GM12873 (cell line): Measurements from ENCODE around the gene TCF7L2.

ENCODE experiments used
- TF ChIP-seq, protein P1 (sequence below): IDR thresholded peaks from 2 replicates; pipeline ENCODE4 v1.5.1; 2012; ENCODE audit warnings: low read depth, mild to moderate bottlenecking, moderate library complexity, low read length, control low read depth; ENCODE audit not compliant: insufficient read depth; ENCODE audit errors: missing control alignments

Gene TCF7L2

DNA sequence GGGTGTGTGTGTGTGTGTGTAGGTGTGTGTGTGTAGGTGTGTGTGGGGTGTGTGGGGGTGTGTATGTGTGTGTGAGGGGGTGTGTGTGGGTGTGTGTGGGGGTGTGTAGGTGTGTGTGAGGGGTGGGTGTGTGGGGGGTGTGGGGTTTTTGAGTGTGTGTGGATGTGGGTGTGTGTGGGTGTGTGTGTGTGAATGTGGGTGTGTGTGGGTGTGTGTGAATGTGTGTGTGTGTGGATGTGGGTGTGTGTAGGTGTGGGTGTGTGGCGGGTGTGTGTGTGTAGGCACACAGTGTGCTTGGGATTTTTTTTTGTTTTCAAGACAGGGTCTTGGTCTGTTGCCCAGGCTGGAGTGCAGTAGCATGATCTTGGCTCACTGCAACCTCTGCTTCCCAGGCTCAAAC is 36.8 kb upstream of the TCF7L2 start:
- TF ChIP-seq, protein P1, sequence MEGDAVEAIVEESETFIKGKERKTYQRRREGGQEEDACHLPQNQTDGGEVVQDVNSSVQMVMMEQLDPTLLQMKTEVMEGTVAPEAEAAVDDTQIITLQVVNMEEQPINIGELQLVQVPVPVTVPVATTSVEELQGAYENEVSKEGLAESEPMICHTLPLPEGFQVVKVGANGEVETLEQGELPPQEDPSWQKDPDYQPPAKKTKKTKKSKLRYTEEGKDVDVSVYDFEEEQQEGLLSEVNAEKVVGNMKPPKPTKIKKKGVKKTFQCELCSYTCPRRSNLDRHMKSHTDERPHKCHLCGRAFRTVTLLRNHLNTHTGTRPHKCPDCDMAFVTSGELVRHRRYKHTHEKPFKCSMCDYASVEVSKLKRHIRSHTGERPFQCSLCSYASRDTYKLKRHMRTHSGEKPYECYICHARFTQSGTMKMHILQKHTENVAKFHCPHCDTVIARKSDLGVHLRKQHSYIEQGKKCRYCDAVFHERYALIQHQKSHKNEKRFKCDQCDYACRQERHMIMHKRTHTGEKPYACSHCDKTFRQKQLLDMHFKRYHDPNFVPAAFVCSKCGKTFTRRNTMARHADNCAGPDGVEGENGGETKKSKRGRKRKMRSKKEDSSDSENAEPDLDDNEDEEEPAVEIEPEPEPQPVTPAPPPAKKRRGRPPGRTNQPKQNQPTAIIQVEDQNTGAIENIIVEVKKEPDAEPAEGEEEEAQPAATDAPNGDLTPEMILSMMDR = no peak

DNA sequence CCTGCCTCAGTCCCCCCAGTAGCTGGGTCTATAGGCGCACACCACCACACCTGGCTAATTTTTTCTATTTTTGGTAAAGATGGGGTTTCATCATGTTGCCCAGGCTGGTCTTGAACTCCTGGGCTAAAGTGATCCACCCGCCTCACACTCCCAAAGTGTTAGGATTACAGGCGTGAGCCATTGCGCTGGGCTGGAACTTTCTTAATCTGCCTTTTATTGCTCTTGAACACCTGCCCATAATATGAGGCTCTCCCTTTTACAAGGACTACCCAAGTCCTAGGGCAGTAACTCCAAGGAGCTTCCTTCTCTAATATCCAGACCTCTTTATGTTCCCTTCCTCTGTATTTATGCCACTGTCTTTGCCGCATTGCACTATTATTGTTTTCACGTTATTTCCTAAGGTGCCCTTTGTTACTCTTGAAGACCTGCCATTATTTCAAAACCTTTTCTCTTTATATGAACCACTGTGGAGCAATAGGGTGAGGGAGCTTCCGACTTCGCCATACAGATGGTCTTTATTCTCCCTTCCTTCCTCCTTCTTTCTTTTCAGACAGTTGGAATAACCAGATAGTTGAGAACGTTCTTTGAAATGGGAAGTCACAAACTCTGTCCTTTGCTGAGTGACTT is 36.3 kb upstream of the TCF7L2 start:
- TF ChIP-seq, protein P1 = no peak

DNA sequence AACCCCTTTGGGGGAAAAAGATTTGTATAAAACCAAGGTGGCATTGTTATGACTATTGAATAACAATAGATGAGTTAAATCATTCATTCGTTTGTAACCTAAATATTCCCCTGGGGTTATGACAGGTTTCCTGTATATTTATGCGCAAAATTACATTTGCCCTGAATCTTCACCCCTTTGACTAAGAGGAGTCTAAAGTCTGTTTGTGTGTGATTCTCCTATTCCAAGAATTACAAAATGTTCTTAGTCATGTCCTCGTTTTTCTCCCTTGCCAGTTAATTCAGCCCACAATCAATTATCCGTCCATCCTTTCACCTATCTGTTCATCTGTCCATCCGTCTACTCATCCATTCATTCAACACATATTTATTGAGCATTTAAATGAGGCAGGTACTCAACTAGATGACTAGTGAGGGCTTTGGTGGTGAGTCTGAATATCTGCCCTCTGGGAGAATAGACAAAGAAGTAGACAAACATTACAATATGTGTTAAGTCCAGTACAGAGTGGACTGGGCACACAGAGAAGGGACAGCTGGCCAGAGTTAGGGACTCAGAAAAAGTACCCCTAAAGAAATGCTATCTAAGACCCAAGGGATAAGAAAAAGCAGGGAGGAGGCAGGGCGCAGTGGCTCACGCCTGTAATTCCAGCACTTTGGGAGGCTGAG is 35.6 kb upstream of the TCF7L2 start:
- TF ChIP-seq, protein P1 = no peak

DNA sequence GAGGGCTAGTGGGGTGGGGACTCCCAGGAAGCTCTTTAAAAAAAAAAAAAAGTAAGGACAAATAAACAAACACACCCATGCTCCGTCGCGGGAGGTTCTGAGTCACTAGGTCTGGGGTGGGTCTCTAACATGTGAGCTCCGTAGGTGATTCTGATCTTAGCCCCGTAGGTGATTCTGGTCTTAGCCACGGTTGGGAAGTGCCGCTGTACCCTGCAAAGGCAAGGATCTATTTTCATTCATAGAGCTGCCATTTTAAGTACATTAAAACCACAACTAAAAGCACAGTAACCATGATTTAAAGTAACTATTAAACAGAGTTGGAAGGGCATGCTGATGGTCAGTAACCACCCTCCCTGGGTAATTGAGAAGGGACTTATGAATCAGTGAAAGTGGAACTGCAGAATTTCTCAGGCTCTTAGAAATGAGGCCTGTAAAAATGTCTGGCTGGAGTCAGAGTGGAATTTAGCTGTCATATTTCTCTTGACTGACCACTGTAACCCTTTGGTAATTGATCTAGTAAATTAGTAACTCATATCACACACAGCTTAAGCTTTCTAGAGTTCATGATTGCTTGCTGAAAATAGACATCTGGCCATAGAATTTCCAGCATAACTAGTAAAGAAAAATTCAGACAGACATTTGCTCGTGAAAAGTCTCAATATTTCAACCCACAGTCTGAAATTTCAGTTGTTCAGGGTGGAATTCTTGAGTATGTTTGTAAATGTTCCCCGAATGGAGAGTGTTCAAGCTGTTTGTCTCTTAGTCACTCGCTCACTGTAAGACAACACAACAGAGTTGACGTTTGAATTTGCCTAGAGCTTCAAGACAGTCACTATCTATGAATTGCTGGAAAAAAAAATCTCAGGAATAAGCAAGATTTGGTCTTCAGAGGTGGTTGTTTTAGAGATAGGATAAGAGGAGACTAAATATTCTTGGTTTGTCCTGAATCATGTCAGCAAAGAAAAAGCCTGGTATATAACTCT is 34.2 kb upstream of the TCF7L2 start:
- TF ChIP-seq, protein P1 = no peak

DNA sequence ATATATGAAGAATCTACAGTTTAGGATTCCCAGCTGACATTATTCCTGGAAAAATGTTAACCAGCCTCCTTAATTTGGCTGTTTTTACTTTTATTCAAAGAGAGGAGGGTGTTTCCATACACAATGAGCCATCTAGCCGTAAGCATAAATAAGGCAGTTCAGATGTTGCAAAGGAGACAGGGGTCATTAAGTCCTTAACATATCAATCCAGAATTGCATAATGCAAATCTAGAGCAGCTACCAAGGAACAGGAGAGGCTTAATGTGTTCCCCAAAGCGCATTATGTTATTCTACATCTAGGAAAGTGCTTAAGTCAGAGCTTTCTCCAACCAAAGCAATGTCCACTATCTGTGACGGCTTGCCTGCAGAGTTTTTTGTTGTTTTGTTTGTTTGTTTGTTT is 32.4 kb upstream of the TCF7L2 start:
- TF ChIP-seq, protein P1 = no peak

DNA sequence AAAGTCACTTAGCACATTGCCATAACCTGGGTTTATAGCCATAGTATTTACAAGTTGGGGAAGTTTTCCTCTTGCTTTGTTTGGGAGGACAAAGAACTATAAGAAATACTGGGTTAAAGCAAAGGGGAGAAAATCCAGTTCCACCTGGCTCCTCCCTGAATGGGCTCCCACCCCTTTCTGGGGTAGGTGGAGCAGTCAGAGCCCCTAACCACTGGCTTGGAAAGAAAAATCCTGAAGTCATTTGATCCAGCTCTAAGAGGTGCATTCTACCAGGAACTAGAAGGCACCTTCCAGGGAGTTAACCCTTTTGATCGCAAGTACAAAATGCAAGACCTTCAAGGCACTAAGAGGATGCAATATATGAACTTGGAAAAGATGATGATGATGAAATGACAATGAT is 31.3 kb upstream of the TCF7L2 start:
- TF ChIP-seq, protein P1 = no peak

DNA sequence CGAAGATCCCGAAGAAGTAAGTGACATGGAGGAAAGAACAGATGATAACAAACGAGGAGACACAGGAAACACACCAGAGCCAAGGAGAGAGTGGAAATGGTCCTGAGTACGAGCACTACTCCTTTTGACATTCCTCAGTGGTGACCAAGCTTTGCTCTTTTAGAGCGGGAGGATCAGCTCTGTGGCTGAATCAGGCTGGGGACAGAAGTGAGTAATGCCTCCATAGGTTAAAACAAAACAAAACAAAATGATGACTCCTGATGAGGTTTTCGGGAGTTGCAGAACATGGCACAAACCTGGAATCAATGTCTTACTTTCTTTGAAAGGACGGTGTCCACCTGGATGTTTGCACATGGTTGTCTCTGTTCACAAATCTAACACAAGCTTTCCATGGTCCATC is 30.3 kb upstream of the TCF7L2 start:
- TF ChIP-seq, protein P1 = no peak
